ENCODE data around the gene PLCB4.

The PLCB4 gene

DNA sequence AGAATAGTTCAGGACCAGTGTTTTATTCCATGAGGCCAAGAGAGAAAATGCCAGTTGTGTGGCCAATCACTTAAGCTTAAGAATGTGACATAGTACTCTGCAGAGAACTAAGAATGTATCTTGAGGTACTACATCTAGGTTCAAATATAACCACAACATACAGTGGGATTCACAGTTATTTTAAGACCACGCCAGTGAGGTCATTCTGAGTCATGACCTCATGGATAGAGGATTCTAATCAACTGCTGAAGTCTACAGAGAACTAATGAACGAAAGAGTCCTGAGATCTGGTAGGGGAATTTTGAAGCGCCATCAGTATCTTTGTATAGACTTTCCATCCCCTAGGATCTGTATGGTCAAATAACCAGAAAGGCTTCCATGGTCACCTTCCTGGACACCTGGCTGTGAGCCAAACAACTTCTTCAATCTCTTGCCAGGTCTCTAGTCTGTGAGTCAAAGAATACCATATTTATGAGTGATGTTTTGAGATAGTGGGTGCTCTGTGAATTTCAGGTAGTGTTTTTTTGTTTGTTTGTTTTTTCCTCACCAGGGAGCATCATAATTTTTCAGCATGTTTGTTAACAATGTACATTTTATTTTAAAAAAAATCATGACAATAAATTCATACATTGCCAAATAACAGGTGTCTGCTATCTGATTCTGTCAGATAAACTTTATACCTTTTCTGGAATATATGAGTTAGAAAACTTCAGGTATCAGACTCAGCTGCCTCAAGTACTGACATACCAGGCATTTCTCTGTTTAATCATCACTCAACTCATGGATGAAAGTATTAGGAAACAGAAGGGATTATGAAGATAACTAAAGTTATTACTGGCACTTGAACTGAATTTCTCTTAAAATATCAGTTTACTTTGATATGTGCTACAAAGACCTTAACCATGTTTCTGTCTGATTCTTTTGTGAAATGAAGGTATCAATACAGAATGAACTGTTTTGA is 217.9 kb downstream of the PLCB4 start:
- no peak for DNase-seq

DNA sequence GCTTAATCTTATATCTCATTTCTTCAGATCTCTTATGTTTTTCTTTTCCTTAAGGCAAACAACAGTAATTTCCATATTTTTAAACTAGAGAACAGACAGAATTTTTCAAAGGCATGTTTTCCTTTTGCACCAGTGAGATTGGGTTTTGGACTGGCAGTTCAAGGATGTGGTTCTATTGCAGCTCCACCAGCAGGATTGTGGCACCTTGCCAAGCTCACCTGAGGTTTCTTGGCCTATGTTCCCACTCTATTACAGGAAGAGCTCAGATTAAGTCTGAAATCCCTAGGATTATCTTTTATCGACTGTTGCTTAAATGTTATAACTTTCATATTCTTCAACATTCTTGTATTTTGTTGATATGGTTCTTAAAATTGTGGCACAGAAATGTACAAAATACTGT is 218.9 kb downstream of the PLCB4 start:
- no peak for DNase-seq

DNA sequence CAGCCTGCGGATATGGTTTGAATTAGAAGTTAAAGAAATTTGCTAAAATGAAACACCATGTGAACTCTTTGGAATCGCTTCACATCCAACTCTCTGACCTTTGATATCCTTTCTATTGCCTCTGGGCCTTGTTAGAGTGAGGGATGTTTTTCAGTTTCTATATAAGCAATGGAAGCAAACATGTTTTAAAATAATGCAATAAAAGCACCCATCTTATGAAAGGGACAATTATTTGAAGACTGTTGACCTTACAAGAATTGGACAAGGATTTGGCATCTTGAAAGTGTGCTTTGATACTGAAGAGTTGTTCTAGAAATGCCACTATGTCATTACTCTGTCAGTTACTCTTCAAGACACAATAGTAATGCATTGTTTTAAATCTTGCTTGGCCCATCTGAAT is 221.4 kb downstream of the PLCB4 start:
- no peak for DNase-seq

DNA sequence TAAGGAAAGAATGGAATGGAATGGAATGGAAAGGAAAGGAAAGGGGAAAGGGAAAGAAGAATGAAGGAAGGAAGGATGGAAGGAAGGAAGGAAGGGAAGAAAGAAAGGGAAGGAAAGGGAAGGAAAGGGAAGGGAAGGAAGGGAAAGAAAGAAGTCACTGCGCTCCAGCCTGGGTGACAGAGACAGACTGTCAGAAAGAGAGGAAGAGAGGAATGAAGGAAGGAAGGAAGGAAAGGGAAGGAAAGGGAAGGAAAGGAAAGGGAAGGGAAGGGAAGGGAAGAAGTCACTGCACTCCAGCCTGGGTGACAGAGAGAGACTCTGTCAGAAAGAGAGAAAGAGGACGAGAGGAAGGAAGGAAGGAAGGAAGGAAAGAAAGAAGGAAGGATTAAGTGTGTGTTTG is 224.3 kb downstream of the PLCB4 start:
- DNase-seq, result no peak

DNA sequence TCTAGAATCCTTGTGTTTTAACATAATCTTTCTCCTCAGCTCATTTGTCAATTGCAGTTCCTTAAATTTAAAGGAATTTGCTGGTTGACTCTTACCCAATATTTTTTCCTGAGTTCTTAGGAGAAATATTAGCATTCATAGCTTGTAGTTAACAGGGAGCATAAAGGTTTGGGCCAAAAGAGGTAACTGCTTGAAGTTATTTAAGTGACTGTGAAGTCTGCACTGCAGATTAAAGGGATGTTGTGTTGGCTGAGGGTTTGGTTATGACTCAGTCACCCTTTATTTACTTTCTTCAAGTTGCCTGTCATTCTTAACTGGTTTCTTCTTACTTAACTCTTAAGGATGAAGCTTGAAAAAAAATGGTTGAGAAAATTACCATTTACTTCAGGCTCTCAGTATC is 225.2 kb downstream of the PLCB4 start:
- DNase-seq, result no peak

DNA sequence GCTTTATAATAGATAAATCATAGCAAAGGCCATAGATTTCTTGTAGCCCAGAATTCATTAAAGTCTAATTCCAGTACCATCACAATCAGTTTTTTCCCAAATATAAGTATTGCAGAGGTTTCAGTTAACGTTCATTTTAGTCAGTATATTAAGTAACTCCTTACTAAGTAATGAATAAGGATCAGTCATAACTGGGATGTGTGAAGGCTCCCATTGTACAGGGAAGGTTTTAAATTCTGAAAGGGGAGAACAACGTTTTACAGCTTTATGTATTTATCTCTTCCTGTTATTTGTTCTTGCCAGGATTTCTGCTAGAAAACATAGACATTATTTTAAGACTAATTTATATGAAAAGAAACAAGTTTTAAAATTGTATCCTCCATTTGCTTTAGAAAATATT is 230.0 kb downstream of the PLCB4 start:
- DNase-seq, result no peak

DNA sequence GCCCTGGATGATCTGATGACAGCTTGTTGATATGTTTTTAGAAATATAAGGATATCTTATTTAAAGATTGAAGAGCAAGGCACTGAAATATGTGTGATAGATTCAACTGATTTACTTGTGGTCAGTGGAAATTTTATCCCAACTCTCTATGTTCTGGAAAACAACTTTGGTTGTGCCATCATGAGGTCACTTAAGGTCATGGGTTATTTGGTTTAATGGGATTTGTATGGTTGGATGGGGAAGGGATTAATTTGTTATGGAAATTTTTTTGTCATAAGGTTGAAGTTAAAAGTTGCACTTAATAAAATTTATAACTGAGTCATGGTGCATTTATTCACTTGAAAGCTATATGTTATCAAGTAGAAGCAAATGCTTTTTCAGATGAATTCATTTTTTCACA is 231.2 kb downstream of the PLCB4 start:
- no peak for DNase-seq

DNA sequence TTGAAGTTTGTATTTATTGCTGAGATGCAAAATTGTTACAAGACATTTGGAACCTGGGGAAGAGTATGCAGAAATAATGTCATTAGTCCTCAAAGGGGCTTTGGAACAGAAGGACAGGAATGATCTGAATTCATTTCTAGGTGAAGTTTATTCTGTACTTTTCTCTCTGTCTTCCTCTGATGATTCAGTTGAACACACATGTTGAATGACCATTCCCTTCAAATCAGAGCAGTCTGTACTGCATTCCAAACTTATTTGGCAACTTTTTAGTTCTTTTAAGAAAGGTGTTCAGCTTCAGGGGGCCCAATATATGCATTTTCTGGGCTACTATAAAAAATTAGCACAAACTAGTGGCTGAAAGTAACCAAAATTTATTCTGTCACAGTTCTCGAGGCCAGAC is 231.6 kb downstream of the PLCB4 start:
- DNase-seq, result no peak

DNA sequence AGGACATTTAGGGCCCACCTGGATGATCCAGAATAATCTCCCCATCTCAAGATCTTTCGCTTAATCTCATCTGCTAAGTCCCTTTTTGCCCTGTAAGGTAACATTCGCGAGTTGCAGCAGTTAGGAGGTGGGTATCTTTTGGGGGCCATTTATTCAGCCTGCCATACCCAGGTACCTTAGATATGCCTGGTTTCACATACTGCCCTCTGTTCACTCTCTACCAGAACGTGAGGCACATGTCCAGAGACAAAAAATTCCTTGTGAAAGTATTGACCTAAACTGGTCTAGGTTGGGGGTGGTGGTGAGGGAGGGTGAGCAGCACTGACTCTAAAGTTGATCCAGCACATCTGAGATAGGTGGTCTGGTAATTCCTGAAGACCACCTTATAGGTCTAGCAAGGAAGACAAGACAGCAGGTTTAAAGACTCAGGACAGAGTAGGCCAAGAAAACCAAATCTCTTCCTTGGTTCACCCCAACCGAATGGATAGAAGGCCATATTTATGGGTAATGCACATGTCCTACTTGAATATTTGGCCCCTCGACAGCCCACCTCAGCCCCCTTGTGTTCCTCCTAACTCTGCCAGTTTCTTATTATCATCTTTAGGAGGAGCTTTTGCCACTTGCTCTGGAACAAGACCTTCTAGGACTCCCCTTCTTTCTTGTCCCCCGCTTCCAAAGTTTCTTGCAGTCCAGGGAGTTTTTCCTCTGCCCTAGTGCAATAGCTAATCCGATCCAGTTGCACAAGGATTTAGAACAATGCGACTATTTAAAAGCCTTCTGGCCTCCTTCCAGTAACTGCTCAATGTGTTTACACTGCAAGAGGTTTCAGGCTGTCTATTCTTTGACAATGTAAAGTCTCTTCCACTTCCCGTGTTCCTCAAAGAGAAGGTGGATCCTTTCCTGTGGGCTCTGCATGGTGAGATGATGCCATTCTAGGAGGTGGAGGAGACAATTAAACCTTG is 232.5 kb downstream of the PLCB4 start:
- no peak for DNase-seq

DNA sequence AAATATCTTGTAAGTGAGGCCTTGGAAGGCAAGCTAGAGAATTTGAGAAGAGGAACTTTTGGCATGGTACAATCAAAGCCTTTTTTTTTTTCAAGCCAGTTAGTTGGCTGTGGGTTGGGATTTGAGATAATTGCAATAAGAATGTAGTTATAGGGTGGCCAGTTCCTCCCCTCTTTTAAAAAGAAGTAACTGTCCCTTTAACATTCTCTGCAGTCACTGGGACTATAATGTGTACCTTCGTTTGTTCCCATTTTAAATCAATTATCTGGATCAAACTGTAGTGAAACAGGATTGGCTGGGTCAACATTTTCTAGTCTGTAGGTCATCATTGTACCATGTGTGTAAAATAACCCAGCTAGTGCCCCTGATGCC is 233.2 kb downstream of the PLCB4 start:
- no peak for DNase-seq

DNA sequence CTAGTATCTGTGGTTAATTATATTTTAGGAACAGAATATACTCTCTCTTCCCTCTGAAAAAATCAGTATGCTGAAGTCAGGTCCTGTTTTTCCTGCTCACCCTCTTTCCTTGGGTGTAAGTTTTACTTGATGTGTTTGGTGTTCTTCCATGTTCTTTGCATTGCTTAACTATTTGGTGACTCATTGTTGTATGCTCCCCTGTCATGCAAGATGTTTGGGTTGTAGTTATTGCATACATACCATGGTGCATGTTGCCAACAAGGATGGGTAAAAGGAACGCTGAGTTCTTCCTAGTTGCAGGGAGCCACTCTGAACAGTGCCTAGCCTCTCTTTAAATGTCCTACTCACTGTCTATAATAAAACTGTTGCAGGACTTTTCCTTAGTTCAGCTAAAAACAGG is 237.6 kb downstream of the PLCB4 start:
- DNase-seq, result no peak

DNA sequence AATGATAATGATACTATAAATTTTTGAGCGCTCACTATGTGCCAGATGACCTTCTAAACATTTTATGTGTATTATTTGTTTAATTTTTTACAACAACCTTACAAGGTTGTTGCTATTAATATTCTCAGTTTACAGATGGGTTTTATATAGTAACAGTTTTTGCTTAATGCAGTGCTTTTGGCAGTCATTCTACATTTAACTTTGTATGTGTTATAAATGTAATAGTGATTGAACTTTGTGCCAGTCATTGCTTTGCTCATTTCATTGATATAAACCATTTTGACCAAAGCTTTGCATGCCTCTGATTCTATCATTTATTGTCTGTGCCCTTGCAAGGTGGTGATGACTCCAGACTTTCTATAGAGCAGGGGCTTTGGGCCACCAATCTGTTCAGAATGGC is 239.2 kb downstream of the PLCB4 start:
- DNase-seq, result no peak

DNA sequence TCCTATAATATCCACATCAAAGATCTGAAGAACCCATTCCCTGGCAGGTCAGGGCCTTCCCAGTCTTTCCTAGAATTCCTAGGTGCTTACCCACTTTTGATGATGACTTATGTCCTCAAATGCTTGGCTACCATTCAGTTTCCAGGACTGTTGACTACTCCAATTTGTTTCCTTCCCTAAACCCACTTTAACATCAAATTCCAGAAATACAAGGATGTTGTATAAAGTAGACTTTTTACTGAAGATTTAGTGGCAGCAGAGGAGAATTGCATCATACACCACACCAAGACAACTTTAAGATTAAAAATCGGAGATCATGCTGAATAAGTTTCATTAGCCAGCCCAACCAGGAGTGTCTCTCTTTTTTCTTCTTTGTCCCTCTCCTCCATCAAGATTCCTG is 242.2 kb downstream of the PLCB4 start:
- no peak for DNase-seq

DNA sequence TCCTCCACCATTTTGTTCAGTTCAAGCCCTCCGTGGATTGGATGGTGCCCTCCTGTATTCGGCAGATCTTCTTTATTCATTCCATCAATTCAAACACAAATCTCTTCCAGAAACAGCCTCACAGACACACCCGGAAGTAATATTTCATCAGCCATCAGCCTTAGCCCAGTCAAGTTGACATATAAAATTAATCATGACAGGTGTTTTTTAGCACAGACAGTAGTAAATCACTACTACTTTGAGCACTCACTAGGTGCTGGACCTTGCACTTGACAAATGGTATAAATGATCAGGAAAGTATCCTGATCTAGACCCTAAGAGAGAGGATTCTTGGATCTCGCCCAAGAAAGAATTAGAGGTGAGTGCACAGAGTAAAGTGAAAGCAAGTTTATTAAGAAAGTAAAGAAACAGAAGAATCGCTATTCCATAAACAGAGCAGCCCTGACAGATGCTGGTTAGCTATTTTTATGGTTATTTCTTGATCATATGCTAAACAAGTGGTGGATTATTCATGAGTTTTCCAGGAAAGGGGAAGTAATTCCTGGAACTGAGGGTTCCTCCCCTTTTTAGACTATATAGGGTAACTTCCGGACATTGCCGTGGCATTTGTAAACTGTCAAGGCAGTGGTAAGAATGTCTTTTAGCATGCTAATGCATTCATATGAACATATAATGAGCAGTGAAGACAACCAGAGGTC is 250.9 kb downstream of the PLCB4 start:
- DNase-seq, result no peak

DNA sequence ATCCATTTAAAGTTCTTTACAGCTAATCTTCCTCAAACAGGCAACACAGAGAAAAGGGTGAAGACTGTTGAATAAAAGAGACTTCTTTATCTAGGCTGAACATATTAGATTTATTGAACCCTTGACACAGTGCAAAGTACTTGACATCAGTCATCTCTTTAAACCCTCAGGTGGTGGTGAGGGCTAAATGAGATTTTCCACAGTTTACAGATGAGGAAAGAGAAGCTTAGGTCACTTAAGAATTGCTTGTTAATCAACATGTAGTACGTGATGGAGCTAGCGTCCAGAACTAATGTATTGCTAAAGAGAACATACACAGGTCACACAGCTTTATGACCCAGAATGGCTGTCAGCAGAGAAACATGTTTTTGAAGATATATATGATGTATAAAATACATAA is 252.1 kb downstream of the PLCB4 start:
- no peak for DNase-seq

DNA sequence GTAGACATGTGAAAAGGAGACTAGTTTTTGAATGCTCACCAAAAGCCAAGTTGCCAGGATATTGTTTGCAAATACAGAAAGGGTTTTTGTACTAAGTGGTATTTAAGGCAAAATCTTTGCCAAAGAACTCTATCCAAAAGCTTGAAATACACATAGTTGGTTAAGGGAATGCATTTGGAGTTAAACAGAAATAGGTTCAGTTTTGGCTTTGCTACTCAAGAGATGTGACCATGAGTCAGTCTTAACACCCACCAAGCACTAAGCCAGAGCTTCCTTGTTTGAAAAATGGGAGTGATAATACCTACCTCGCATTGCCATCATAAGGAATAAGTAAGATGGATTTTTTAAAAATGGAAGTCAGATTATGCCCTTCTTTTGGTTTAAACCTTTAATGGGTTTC is 253.8 kb downstream of the PLCB4 start:
- no peak for DNase-seq

DNA sequence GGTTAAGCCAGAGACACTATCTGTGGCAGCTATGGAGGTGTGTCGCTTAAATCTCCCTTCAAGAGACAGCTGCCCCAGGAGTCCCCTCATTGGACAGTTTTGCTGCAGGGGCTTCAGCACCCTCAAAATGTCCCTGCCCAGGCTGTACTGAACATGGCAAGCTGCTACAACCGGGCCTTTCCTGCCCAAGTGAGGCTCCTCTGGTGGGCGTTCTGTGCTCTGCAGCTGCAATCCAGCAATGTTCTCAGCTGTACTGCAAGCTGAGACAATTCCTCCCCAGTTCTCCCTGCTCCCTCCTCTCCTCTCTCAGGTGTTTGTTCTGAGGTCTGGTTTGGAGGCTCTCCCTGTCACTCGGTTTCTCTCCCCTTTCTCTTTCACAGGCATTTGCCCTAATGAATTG is 254.7 kb downstream of the PLCB4 start:
- no peak for DNase-seq

DNA sequence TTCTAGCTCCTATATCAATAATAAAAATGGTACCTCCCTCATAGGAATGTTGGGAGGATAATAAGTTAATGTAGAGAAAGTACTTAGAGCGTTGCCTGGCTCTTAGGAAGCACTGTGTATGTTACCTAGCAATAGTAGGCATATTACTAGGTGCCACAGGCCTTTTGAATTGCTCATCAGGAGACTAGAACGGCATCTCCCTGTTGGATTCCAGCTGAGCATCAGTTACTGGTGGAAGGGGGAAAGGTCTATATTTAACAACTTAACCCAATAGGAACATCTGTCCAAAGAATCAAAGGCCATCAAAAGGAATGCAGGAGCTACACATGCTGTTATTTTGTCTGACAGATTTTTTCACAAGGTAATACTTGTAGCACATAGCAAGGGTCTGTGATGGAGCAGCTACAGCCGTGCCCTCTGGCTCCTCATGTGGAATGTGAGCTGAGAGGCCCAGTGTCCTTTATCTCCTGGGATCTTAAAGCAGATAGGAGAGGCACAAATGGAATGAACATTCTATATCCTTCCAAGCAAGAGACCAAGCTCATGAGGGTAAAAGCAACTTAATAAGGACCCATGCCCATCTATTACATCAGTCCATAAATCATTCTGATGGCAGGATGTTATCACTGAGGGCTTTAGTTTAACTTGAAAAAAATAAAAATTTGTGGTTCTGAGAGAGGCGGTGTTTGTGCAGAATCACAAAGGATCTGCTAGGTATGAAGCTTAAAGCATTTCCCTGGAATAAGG is 260.6 kb downstream of the PLCB4 start:
- no peak for DNase-seq

DNA sequence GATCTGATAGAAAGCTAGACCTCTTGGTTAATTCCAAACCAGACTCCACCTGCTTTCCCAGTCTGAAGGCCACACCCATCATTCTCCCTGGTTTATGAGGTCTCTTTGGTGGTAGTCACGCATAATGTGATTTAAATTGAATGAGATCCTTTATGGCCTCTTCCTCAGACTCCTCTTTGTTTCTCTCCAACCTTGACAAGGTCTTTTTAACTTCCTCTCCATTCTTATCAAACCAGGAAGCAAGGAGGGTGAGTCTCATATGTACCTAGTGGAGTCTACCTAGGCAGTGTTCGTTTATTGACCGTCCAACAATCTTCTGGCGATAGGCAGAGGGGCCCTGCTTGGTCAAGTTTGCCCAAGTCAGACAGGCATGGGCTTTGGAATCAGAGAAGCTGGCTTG is 261.3 kb downstream of the PLCB4 start:
- DNase-seq, result no peak

DNA sequence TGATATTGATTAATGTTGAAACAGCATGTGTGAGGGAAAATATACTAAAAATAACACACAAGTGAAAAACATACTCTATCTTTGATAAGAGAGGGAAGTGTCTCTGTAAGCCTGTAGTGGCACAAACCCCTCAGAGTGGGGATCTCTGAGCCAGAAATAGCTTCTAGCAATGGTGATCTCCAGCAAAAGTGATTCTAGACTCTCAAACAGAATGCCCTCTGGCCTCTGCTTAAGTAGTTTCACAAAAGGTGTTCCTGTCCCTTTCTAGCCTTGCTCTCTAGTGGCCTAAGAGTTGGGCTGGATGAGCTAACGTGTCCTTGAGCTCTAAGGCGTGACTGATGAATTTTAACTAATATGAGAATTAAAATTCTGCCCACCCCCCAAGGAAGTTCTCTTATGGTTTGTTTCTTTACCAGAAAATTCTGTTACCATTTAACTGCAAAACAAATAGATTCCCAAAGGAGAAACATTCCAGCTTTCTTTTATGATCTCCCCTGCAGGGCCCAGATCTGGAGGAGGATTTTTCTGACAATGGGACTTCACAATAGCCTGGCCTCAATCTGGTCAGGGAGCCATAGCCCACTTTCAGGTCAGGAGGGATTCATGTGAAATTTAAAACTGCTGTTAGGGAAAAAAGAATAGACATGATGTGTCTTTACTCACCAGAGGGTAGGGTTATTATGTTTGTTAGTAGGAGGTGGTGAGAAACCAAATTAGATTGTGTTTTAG is 263.0 kb downstream of the PLCB4 start:
- no peak for DNase-seq

DNA sequence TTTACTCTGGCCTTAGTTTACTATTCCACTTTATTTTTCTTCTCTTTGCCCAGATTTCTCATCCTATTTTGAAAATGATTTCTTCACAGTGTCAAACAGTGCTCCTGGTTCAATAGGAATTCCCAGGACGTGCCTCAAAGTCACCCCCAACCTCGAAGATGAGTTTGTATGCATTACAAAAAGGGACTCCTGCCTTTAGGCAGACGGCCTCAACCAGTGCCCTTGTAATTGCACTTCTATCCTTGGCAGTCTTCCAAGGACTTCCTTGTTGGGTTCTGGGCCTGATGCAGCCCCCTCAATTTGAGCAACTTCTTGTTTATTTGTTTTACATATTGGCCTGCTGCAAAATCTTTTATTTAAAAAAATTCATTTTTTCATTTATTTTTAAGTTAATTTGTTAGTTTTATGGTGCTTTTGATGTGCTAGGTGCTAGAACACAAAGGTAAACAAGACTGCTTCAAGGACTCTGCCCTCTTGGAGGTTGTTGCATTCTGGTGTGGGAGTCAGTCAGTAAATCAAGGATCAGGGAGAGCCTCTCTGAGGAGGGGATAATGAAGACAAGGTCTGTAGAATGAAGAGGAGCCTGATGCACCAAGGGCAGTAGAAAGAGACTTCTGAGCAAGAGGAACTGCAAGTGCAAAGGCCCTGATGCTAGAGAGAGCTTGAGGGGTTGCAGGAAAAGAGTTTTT is 264.0 kb downstream of the PLCB4 start:
- DNase-seq, result no peak
